Measurements from ENCODE around the gene IFI16. TPM values are rescaled to one million over a fixed set of nuclear protein-coding genes. Genes with fewer than 3 reads are reported as not detected.

IFI16 gene
- total RNA-seq, 4 donors from 2014 or later = 11.1 to 36.5 (median 17.9) TPM

DNA sequence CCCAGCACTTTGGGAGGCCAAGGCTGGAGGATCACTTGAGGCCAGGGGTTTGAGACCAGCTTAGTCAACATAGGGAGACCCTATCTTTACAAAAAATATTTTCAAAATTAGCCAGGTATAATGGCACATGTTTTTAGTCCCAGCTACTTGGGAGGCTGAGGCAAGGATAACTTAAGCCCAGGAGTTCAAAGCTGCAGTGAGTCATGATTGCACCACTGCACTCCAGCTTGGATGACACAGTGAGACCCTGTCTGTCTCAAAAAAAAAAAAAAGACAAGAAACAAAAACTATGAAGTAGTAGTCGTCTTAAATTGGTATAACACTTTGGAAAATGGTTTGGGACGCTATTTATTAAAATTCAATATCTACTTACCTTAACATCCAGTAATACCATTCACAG, 59.2 kb downstream of the IFI16 start:
- H3K36me3 ChIP-seq = no peaks in the 10 kb centered on the region
- H3K4me3 ChIP-seq = no peak overlapping the region
- in situ Hi-C loops (cut with MboI; ENCODE audit: low pct_ligation_motif_present in 1 of 4, low pct_unique_long_range_greater_than_20kb in 1 of 4, low sequenced_read_pairs in 3 of 4) (loop anchor here in 1 of 4 donors (25.0 kb wide), 1 partner anchor 857 kb away; no protein-coding TSS in a partner anchor), intact Hi-C loops (cut with DNase I; ENCODE audit: low total_unique reads) (no loop called here)
- H3K9me3 ChIP-seq = no peaks in the 10 kb centered on the region
- 75 to 79% methylated on average over 2 of the region's 2 CpGs for whole genome bisulfite sequencing, 2 donors (ENCODE audit: low coverage in 1 of 2)
- no peak for DNase-seq
- H3K4me1 ChIP-seq = no peaks in the 10 kb centered on the region
- peak overlapping the region; percentile 31 to 72 (median 45) for H3K27ac ChIP-seq
- no peaks in the 10 kb centered on the region for H3K27me3 ChIP-seq
- TF ChIP-seq, protein P1, sequence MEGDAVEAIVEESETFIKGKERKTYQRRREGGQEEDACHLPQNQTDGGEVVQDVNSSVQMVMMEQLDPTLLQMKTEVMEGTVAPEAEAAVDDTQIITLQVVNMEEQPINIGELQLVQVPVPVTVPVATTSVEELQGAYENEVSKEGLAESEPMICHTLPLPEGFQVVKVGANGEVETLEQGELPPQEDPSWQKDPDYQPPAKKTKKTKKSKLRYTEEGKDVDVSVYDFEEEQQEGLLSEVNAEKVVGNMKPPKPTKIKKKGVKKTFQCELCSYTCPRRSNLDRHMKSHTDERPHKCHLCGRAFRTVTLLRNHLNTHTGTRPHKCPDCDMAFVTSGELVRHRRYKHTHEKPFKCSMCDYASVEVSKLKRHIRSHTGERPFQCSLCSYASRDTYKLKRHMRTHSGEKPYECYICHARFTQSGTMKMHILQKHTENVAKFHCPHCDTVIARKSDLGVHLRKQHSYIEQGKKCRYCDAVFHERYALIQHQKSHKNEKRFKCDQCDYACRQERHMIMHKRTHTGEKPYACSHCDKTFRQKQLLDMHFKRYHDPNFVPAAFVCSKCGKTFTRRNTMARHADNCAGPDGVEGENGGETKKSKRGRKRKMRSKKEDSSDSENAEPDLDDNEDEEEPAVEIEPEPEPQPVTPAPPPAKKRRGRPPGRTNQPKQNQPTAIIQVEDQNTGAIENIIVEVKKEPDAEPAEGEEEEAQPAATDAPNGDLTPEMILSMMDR (IDR thresholded peaks at IDR 0.05) = no peak
- TF ChIP-seq EP300 (IDR thresholded peaks at IDR 0.05; ENCODE audit: low read depth) (no peak), POLR2AphosphoS5 (IDR thresholded peaks at IDR 0.05) (no peak), POLR2A (IDR thresholded peaks at IDR 0.05) (no peak)

DNA sequence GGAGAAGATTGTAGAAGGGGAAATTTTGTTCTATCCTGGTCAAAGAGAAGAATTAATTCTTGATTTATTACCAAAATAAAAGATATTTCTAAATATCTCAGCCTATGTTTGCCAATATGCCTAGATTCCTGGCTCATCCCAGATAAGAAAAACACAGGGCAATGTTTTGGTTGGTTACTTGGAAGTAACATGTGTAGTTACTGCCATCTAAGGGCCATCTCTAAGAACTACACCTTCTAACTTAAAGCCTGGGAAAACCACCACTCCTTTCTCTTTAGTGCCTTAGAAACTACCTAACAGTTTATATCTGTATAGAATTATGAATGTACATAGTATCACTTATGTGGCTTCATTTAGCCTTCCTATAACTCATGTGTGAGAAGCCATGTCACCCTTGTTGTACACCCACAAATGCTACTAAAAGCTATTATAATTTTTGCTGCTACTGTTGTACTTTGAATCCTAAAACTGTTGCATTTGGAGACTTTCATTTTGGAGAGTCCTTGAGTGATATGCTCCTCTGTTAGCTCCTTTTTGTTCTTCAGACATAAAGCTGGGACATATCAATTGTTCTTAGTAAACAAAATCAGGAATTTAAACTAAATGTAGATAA, 62.4 kb downstream of the IFI16 start:
- intact Hi-C loops (cut with DNase I; ENCODE audit: low total_unique reads) (loop anchor here (5.0 kb wide), 1 partner anchor 870 kb away; no protein-coding TSS in a partner anchor), in situ Hi-C loops (cut with MboI; ENCODE audit: low pct_ligation_motif_present in 1 of 4, low pct_unique_long_range_greater_than_20kb in 1 of 4, low sequenced_read_pairs in 3 of 4) (loop anchor here in 1 of 4 donors (25.0 kb wide), 1 partner anchor 860 kb away; no protein-coding TSS in a partner anchor)
- Histone ChIP-seq H3K27ac (no peak overlapping the region), H3K36me3 (no peaks in the 10 kb centered on the region), H3K27me3 (no peaks in the 10 kb centered on the region), H3K4me3 (no peak overlapping the region), H3K9me3 (no peaks in the 10 kb centered on the region), H3K4me1 (no peaks in the 10 kb centered on the region)
- DNase-seq = no peak
- TF ChIP-seq, protein P1 (IDR thresholded peaks at IDR 0.05) = peak; percentile 50 to 75 (median 67)
- no peak for TF ChIP-seq POLR2A (IDR thresholded peaks at IDR 0.05)

DNA sequence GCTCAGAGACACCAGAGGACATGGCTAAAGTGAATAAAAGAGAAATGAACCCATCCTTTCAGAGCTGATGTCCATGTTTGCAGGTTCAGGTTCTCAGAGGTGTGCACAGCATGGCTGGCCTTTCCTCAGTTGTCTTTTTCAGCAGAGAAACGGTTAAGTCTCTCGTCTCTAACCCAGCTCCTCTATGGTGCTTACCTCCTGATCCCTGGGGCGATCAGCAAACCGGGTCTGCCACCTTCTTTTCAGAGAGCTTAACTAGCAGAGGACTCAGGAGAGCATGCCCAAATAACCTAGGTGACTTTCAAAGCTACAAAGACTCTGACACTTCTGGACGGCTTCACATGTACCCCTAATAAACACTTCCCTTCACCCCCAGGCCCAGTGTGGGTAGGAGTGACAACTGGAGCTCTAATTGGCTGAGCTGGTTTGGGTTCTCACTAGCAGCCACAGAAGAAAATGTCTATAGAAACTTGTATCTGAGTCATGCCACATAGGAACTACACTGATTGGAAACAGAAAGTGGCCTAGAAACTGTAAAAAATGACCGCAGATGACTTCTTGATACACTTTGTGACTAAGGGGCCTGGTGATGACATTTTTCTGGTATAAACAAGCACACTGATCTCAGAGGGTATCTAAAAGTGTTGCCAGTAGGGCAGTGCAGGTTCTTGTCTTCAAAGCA, 66.9 kb downstream of the IFI16 start, which contains the start of gene AIM2:
Gene AIM2, minus strand, starts transcription at position 329 of the 682 bp plus-strand sequence. CDS start 3,267 bp downstream, outside the sequence.
- Histone ChIP-seq H3K27me3 (no peaks in the 10 kb centered on the region), H3K36me3 (no peaks in the 10 kb centered on the region), H3K9me3 (no peaks in the 10 kb centered on the region), H3K27ac (peak within 1 kb of the TSS; percentile 57 to 76 (median 66)), H3K4me1 (no peaks in the 10 kb centered on the region), H3K4me3 (peak within 1 kb of the TSS in 1 of 4 donors; percentile 28)
- TF ChIP-seq POLR2AphosphoS5 (IDR thresholded peaks at IDR 0.05) (peak in 2 of 3 donors; percentile 34 to 37), EP300 (IDR thresholded peaks at IDR 0.05; ENCODE audit: low read depth) (no peak), POLR2A (IDR thresholded peaks at IDR 0.05) (peak; percentile 46)
- TF ChIP-seq, protein P1 (IDR thresholded peaks at IDR 0.05) = no peak
- peak; percentile 45 for DNase-seq
- WGBS, 2 donors (ENCODE audit: low coverage in 1 of 2) = 54 to 70% methylated on average over 2 to 6 of the region's 6 CpGs
- in situ Hi-C loops (cut with MboI; ENCODE audit: low pct_ligation_motif_present in 1 of 4, low pct_unique_long_range_greater_than_20kb in 1 of 4, low sequenced_read_pairs in 3 of 4) = loop anchor here in 2 of 4 donors (25.0 kb wide), 2 partner anchors 564 to 864 kb away; no protein-coding TSS in a partner anchor
- intact Hi-C loops (cut with DNase I; ENCODE audit: low total_unique reads) = no loop called here

DNA sequence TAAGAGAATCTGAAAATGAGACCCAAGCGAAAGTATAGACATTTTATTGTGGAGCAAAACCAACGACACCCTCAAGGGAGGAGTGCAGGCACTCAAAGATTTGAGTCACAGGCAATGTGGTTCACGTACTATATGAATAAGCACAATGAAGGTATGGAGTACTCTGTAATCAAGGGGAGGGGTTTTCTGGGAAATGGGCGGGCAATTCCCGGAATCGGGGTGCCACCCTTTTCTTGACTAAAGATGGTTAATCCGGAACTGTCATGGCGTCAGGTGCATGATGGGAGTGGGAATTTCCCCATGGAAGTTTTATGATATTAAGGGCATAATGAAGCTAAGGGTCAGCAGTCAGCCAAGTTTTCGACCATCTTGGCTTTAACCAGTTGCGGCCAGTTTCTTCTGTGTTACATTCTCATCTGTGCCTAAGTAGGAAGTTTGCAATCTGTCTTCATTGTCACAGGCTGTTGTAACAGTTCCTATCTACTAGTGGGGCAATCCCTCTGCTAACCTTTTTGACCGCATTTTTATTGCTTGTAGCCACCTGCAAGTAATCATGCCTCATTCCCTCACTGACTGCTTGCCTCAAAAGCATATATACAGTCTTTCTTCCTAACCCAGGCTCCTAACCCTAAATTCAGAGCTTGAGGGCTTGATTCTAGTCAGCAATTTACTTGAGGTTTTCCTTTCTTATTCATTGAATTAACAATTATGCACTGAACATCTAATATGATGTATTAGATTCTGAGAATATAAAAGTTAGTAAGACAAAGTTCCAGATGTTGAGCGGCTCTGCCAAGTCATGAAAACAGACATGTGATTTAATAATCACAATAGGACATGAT, 67.6 kb downstream of the IFI16 start:
- peak; percentile 77 for DNase-seq
- in situ Hi-C loops (cut with MboI; ENCODE audit: low pct_ligation_motif_present in 1 of 4, low pct_unique_long_range_greater_than_20kb in 1 of 4, low sequenced_read_pairs in 3 of 4) (loop anchor here in 2 of 4 donors (25.0 kb wide), 2 partner anchors 565 to 865 kb away; no protein-coding TSS in a partner anchor), intact Hi-C loops (cut with DNase I; ENCODE audit: low total_unique reads) (no loop called here)
- WGBS, 2 donors (ENCODE audit: low coverage in 1 of 2) = 60 to 71% methylated on average over 7 to 12 of the region's 12 CpGs
- H3K27me3 ChIP-seq = no peaks in the 10 kb centered on the region
- no peak overlapping the region for H3K4me3 ChIP-seq
- no peaks in the 10 kb centered on the region for H3K4me1 ChIP-seq
- TF ChIP-seq EP300 (IDR thresholded peaks at IDR 0.05; ENCODE audit: low read depth) (no peak), POLR2AphosphoS5 (IDR thresholded peaks at IDR 0.05) (no peak), POLR2A (IDR thresholded peaks at IDR 0.05) (no peak)
- TF ChIP-seq, protein P1 (IDR thresholded peaks at IDR 0.05) = no peak
- H3K27ac ChIP-seq = peak overlapping the region; percentile 57 to 76 (median 66)
- H3K9me3 ChIP-seq = no peaks in the 10 kb centered on the region
- H3K36me3 ChIP-seq = no peaks in the 10 kb centered on the region
